Kidney glomerular epithelial cell (primary cell): Measurements from ENCODE around the gene BHLHE40.

ENCODE experiments used
- DNase-seq: peaks from one replicate; lab custom pipeline; 2025; lab: John Stamatoyannopoulos, UW

Gene BHLHE40

DNA sequence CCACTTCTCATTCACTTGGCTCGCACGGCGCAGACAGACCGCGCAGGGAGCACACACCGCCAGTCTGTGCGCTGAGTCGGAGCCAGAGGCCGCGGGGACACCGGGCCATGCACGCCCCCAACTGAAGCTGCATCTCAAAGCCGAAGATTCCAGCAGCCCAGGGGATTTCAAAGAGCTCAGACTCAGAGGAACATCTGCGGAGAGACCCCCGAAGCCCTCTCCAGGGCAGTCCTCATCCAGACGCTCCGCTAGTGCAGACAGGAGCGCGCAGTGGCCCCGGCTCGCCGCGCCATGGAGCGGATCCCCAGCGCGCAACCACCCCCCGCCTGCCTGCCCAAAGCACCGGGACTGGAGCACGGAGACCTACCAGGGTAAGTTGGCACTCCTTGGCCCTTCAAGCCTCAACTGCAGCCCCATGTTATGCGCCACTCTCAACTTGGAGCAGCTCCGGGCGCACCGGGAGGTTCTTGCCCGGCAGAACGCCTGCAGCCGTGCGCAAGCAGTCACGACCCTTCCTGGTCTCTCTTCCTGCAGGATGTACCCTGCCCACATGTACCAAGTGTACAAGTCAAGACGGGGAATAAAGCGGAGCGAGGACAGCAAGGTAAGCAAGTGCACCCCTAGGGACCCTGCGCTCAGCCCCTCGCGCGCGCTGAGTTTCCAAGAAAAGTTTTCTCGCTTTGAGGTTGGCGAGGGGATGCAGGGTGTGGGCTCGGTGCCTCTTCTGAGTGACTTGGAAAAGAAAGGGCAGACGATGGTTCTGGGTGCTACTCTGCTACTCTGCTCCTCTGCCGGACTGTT, at the start of gene BHLHE40:
Gene BHLHE40, plus strand, starts transcription at position 10 of the 801 bp plus-strand sequence. Its CDS starts 282 bp downstream, at position 292.
- DNase-seq, result no peak

DNA sequence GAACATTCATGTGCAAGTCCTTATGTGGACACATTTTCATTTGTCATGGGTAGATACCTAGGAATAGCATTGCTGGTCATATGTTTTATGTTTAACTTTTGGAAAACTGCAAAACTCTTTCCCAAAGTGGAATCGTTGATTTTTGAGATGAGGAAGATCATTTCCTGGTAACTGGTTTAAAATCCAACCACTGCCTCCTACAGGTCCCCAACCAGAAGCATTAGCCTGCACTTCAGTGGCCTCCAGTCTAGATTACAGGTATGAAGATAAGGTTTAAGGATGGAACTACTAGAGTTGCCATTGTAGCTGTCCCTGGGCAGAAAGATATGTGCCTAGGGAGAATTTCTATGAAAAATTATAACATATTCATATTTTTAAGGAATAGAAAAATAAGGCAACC, 48.7 kb upstream of the BHLHE40 start:
- DNase-seq, result no peak

DNA sequence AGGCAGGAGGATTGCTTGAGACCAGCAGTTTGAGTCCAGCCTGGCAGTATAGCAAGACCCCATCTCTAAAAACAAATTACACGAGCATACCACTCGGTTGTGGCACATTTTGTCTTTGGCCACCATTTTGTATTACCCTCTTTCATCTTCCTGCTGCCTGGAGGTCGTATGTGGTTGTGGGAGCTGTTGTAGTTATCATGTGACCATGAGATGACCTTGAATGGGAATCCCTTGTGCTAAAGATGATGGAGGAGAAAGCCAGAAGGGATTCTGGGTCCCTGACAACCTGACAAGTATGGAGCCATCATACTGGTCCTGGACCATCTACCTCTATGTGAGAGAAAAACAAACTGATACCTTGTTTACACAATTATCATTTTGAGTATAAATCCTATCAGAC, 45.2 kb upstream of the BHLHE40 start:
- DNase-seq, result no peak

DNA sequence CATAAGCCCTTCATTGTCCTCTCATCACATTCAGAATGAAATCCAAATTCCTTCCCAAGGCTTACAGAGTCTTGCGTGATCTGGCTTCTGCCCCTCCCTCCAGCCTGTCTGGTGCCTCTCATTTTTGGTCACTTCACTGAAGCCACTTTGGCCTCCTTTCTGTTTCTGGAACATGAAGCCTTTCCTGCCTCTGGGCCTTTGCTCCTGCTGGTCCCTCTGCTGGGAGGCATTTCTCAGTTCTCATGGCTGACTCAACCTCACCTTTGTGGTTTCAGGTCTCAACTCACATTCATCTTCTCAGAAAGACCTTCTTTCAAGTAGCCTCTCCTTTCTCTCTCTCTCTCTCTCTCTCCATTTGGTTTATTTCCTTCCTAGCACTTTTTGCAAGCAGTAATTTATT, 43.9 kb upstream of the BHLHE40 start:
- DNase-seq, result peak; percentile 34

DNA sequence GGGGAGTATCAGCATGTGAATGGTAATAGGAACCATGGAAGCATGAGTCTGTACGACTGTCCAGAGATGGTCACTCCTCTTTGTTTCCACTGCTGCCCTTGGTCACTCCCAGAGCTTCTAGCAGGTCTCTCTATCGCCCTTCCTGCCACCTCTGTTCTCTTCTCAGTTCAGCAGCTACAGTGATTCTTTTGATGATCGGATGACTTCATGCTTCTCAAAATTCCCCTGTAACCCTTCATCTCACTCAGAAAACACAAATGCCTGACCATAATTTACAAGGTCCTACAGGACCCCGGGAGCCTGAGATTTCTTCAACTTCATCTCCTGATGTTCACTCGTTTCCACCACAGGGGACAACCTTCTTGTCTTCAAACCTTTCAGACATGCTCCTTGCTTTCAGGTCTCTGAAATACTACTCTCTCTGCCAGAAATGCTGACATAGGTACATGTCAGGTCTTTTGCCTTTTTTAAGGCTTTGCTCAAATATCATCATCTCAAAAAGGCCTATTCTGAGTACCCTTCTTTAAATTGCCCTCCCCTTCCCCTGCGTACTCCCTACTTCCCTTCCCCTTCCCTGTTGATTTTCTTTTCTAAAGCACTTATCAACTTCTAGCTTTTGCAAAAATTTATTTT, 42.1 kb upstream of the BHLHE40 start:
- DNase-seq, result no peak

DNA sequence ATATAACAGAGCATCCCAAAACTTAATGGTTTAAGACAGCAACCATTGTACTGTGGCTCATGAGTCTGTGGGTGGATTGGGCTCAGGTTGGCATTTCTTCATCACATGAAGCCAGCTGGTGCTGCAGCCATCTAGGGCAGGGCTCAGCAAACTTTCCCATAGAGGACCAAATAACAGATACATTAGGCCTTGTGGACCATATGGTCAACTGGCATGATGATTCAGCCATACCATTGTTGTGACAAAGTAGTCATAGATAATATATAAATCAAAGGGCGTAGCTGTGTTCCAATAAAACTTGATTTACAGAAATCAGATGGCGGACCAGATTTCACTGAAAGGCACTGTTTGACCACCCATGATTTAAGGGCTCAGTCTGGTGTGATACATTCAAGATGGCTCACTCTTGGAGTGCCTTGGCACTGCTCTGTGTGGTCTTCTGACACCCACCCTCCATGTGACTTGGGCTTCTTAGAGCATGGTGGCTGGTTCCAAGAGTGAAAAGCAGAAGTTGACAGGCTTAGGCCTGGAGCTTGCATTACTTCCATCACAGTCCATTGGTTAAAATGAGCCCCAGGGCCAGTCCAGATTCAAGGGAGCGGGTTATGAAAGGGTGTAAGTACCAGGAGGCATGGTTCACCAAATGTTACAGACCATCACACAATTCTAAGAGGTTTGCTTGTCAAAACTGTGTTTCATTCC, 40.8 kb upstream of the BHLHE40 start:
- DNase-seq, result no peak

DNA sequence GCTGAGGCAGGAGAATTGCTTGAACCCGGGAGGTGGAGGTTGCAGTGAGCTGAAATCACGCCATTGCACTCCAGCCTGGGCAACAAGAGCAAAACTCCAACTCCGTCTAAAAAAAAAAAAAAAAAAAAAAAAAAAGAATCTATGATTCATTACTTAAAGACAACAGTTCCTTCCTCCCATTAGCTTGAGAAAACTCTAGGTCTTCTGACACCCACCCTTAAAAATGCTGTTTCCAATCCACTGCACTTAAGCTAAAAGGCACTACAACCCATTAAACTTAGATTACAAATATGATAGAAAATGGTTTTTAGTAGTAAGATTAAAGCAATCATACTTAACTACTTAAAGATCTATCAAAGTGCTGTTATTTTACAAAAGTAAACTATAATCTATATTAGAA, 40.0 kb upstream of the BHLHE40 start:
- peak; percentile 43 for DNase-seq

DNA sequence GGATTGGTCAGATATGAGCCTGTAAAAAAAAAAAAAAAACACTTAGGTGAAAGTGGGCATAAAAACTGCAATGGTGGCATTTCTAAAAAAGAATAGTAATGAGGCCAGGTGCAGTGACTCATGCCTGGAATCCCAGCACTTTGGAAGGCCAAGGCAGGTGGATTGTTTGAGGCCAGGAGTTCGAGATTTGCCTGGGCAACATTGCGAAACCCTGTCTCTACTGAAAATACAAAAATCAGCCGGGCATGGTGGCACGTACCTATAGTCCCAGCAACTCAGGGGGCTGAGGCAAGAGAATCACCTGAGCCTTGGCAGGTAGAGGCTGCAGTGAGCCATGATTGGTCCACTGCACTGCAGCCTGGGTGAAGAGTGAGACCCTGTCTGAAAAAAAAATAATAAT, 38.3 kb upstream of the BHLHE40 start:
- no peak for DNase-seq

DNA sequence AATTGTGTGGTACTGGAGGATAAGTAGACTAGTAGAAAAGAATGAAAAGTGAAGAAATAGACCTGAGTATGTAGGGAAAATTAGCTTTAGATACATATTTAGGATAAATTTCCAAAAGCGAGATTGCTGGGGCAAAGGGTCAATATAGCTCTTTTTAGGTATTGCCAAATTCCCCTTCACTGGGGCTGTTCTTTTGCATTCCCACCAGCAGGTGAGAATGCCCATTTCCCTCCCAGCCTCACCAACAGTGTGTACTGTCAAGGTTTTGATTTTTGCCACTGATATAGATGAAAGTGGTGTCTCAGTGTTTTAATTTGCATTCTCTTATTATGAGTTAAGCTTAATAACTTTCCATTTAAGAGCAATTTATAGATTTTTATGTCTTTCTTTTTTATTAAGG, 35.7 kb upstream of the BHLHE40 start:
- DNase-seq, result no peak

DNA sequence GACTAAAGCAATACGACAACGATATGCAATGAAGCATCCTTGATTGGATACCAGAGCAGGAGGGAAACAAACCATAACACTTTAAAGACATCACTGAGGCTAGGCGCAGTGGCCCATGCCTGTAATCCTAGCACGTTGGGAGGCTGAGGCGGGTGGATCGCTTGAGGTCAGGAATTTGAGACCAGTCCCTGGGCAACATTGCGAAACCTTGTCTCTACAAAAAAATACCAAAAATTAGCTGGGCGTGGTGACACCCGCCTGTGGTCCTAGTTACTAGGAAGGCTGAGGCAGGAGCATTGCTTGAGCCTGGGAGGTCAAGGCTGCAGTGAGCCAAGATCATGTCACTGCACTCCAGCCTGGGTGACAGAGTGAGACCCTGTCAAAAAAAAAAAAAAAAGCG, 33.9 kb upstream of the BHLHE40 start:
- DNase-seq, result no peak

DNA sequence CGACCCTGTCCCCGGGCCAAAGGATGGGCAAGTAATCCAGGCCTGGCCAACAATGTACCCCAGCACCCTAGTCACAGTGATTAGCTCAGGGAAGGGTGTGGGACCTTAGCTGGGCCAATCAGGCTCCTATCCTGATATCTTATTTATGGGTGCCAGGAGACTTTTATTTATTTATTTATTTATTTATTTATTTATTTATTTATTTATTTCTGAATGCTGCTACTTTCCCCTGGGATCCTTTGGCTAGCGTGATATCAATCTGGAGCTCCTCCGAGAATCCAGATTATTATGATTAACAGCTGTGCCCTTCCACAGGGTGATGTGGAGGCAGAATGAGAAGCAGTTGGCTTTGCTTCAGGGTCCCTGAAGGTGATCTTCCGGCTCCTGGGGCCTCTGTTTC, 32.2 kb upstream of the BHLHE40 start:
- DNase-seq, result no peak

DNA sequence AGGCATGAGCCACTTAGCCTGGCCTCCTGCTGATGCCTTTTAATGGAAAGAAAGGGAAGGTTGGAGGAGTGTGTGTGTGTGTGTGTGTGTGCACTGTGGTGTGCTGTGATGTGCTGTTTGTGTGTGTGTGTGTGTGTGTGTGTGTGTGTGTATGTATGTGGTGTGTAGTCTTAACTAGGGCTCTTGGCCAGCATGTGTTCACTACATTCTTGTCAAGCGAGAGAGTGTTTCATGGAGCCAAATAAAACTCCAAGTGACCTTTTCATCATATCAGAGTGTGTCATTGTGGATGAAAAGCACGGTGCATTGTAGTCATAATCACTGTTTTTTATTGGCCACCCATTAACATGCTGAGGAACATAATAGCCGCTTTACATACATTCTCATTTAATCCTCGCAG, 30.8 kb upstream of the BHLHE40 start:
- no peak for DNase-seq

DNA sequence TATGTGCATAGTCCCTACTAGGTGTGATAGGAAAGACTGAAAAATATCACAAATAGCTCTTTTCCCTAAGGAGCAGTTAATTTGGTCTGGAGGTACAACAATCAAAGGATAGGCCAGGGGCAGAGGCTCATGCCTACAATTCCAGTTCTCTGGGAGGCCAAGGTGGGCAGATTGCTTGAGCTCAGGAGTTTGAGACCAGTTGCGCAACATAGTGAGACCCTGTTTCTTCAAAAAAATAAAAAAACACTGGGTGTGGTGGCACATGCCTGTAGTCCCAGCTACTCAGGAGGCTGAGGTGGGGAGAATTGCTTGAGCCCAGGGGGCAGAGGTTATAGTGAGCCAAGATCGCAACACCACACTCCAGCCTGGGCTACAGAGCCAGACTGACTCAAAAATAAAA, 30.2 kb upstream of the BHLHE40 start:
- no peak for DNase-seq

DNA sequence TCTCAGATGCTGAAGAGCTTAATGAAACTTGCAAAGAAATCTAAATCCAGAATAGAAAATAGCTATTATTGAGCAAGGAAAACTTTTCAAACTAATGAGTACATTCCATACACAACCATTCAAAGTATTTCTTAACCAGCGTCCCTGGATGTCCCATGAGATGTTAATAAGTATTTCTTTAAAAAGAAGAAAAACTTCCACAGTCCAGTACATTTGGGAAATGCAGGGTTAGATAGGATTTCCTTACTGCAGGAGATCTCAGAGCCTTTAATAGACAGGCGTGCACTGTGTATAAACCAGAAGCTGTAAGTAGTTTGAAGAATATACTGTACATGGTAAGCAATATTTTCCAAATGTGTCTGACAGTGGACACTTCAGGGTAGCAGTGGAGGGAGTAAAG, 29.6 kb upstream of the BHLHE40 start:
- no peak for DNase-seq

DNA sequence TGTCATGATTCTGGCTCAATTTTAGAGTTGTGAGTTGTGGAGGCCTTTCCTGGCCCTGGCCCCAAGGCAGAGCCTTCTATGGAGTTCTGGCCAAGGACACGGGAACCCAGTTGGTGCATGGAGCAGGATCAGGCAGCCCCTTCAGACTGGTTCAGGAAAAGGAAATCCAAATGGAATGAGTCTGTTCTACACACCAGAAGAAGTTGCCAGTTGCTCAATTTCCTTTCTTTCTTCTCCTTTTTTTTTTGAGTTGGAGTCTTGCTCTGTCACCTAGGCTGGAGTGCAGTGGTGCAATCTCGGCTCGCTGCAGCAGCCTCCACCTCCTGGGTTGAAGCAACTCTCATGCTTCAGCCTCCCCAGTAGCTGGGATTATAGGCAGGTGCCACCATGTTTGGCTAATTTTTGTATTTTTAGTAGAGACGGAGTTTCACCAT, 28.9 kb upstream of the BHLHE40 start:
- DNase-seq, result no peak

DNA sequence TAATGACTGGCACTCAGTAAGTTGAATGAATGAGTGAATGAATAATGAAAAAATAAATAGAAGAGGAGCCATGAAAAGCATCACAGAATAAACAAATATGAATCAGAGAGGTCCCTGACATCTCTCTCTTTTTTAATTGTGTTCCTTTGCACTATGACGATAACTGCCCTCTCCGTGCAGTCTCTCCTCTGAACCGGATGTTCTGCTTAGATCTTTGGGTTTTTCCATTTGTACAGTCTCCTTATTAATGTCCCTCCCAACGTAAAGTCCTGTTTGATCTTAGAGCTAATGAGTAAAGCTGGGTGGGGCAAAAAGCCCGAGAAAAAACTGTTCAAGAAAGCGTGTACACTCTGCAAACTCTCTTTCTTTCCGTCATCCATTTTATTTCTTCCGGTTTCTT, 28.3 kb upstream of the BHLHE40 start:
- no peak for DNase-seq

DNA sequence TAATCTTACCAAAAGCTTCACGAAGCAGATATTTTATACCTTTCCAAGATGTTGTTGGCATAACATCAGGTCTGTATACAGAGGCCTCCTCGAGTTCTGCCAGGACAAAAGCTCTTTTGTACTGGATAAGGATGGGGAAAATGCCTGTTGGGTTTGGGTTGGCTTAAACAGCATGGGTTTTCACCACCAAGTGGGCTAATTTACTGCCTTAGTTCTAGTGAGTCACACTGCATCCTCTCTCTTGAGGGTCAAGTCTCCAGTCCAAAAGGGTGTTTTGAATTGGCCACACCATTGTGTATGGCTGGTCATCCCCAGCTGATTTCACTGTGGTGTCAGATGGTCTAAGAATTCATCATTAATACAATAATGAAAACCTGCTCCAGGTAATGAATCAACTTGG, 26.1 kb upstream of the BHLHE40 start:
- no peak for DNase-seq

DNA sequence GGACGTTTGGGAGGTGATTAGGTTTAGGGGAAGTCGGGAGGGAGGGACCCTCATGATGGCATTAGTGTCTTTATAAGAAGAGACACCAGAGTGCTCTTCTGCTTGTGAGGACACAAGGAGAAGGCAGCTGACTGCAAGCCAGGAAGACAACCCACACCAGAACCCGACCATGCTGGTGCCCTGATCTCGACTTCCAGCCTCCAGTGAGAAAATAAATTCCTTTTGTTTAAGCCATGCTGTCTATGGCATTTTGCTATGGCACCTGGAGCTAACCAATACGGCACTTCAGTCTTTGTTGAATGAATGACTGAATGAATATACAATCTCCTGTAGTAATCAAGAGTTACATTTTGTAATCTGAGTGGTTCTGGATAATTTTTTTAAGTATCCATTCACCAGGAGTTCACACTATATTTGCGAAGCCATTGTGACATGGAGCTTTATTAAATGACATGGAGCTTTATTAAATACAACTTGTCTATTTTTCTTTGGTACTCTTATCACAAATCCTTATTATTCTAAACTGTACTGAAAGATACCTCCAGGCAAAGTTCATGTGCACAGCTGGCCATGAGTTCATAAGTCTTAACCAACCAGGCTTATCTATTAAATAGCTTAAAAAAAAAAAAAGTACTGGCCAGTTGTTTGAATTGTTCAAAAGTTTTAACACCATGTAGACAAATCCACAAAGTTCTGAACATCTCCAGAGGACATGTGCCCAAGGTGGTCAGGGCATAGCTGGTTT, 24.8 kb upstream of the BHLHE40 start:
- no peak for DNase-seq

DNA sequence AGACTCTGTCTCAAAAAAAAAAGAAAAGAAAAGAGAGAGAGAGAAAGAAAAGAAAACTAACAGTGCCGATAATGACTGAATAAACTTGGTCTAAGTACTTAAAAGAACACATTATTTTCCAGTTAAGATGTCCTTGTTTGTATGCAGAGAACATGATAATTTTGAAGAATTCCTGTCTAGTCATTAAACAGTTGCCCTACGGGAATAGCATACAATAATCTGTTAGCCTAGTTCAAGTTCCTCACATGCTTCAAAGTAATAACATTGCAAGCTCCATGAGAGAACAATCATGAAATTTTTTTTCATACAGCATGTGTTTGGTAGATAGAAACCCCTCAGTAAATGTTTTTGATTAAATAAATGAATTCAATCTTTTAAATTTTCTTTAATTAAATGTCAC, 23.1 kb upstream of the BHLHE40 start:
- no peak for DNase-seq

DNA sequence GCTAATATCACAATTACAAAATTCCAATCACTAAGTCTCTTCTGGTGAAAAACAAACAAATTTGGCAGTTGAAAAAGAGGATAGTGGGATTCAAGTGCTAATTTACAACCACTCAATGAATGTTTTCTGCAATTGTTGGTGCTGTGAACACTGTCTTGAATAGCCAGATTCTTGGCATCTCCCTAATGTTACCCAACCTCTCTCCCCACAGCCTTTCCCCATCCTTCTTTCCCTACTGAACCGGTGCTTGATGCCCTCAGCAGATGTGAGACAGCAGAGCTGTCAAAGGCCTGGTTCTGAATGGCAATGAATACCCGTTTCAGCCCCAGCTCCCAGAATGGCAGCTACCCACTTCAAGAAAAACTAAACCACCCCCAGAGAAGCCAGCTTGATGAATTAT, 22.5 kb upstream of the BHLHE40 start:
- DNase-seq, result no peak

DNA sequence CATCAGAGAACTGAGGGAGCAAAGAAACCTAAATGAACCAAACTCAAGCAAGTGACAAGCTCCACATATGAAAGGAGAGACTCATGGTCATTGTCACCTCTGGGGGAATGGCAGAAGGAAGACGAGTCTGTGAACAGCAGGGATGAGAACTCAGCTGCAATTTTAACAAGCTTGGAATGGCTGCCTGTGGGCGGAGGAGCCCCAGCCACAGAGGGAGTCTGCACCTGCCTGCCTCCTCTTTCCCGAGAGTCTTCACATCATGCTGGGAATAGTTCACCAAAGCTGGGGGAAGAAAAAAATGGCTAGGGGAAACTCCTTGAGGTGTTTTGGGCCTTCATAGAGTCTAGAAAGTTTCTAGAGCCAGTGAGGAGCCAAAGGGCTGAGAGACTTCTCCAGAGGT, 21.3 kb upstream of the BHLHE40 start:
- no peak for DNase-seq

DNA sequence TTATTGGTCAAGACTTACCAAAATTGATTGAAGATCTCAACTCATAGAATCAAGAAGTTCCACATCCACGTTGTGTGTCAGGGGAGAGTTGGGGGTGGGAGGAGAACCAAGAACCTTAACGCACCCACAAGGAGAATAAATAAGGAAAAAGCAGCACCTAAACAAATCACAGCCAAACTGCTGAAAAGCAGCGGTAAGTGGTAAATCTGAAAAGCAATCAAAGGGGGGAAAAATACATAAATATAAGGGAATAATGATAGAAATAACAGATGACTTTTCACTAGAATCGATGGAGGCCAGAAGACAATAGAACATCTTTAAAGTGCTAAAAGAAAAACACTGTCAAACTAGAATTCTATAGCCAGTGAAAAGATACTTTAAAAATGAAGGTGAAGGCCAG, 20.1 kb upstream of the BHLHE40 start:
- DNase-seq, result no peak
